HEK293T (cell line): ENCODE data around the gene PF4V1.

Experiments used
- BHLHE40 ChIP-seq: fragments of 450-650 bp; IDR thresholded peaks from 2 replicates; pipeline ENCODE4 v1.6.1; 2016; ENCODE audit warnings: mild to moderate bottlenecking, moderate library complexity, borderline replicate concordance
- ELF4 ChIP-seq: fragments of 450-650 bp; IDR thresholded peaks from 2 replicates; pipeline ENCODE4 v1.6.1; 2017; ENCODE audit warnings: antibody characterized with exemption
- FOXA1 ChIP-seq: fragments of 450-650 bp; IDR thresholded peaks from 2 replicates; pipeline ENCODE4 v1.6.1; 2016; ENCODE audit warnings: mild to moderate bottlenecking
- FOXK2 ChIP-seq: fragments of 450-650 bp; IDR thresholded peaks from 2 replicates; pipeline ENCODE4 v1.6.1; 2016; ENCODE audit warnings: mild to moderate bottlenecking
- FOXM1 ChIP-seq: fragments of 450-650 bp; IDR thresholded peaks from 2 replicates; pipeline ENCODE4 v1.6.1; 2017; ENCODE audit warnings: mild to moderate bottlenecking, borderline replicate concordance
- HDGF ChIP-seq: fragments of 450-650 bp; IDR thresholded peaks from 2 replicates; pipeline ENCODE4 v1.6.1; 2017; ENCODE audit warnings: antibody characterized with exemption, borderline replicate concordance
- NFRKB ChIP-seq: fragments of 450-650 bp; IDR thresholded peaks from 2 replicates; pipeline ENCODE4 v1.6.1; 2016; ENCODE audit warnings: mild to moderate bottlenecking, moderate library complexity
- SP1 ChIP-seq: fragments of 450-650 bp; IDR thresholded peaks from 2 replicates; pipeline ENCODE4 v1.6.1; 2017
- SUZ12 ChIP-seq: fragments of 450-650 bp; IDR thresholded peaks from 2 replicates; pipeline ENCODE4 v1.6.1; 2016; ENCODE audit warnings: mild to moderate bottlenecking
- TARDBP ChIP-seq: fragments of 450-650 bp; IDR thresholded peaks from 2 replicates; pipeline ENCODE4 v1.6.1; 2016

- TF ChIP-seq NFRKB, result no peak
- TF ChIP-seq HDGF, result no peak
- no peak for TF ChIP-seq SP1
- TF ChIP-seq FOXK2, result no peak
- no peak for TF ChIP-seq BHLHE40
- TF ChIP-seq ELF4, result no peak
- no peak for TF ChIP-seq FOXA1
- TF ChIP-seq SUZ12, result no peak
- TF ChIP-seq FOXM1, result no peak
- no peak for TF ChIP-seq TARDBP
These were observed 38.8 kb downstream of the PF4V1 start for GRCh38 chr4:73891739-73892405.
